ENCODE data around the gene PCED1B.
"Not testable (repeated sequence)": the region's sequence is repeated elsewhere in the genome, so short reads cannot be mapped to it uniquely, and the experiment has no call there.

The PCED1B gene

DNA sequence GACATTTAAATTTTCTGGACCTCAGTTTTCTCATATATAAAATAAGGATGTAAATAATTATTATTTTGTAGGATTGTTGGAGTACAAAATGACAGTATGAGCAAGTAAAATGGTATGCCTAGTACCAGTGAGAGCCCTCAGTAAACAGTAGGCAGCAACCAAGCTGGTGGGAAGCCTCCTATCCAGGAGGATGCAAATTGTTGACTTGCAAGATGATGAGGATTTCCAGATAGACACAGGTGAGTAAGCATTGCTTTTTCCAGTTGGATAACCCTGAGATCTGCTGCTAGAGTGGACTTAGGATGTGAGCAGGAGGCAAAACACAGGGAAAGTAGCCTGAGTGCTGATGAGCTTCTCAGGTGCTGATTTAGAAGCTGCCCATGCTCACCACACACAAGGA lies 28.5 kb downstream of the PCED1B start:
- H3K36me3 Mint-ChIP-seq, result peaks cover 28% of the 10 kb centered on the region
- CTCF ChIA-PET, result no interaction called here
- no peak overlapping the region for H3K27ac Mint-ChIP-seq
- H3K4me1 Mint-ChIP-seq, result peaks cover 28% of the 10 kb centered on the region
- H3K9me3 Mint-ChIP-seq, result no peaks in the 10 kb centered on the region
- H3K27me3 Mint-ChIP-seq, result no peaks in the 10 kb centered on the region
- DNase-seq, result no peak
- no peak overlapping the region for H3K4me3 Mint-ChIP-seq

DNA sequence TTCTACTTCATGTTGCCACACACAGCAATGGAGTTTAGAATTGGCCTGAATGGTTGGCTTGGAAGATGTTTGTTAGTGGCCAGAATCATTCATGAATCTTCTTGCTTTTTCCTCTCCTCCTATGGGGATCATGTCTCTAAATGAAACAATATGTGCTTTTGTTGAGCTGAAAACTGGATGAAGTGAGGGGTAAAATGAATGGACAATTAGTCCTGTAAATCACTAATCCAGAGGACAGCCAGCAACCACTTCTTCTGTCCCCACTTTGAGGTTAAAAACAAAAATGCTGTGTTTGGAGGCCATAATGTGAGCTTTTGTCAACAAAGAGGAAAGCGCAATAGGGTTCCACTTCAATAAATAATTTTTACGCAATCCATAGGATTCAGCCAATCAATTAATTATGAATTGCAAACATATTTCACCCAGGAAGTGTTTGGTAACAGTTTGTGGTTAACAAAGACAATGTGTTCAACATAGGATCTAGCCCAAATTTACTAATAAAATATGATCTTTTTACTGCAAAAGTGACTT lies 30.7 kb downstream of the PCED1B start:
- CTCF ChIA-PET, result interaction anchor here (0.9 kb wide), 1 partner anchor 287 kb away, joined by 3 read pairs; no protein-coding TSS in a partner anchor
- Mint-ChIP-seq H3K36me3 (peaks cover 36% of the 10 kb centered on the region), H3K4me3 (no peak overlapping the region), H3K4me1 (peaks cover 29% of the 10 kb centered on the region), H3K27me3 (no peaks in the 10 kb centered on the region), H3K9me3 (no peaks in the 10 kb centered on the region), H3K27ac (no peak overlapping the region)
- DNase-seq, result no peak

DNA sequence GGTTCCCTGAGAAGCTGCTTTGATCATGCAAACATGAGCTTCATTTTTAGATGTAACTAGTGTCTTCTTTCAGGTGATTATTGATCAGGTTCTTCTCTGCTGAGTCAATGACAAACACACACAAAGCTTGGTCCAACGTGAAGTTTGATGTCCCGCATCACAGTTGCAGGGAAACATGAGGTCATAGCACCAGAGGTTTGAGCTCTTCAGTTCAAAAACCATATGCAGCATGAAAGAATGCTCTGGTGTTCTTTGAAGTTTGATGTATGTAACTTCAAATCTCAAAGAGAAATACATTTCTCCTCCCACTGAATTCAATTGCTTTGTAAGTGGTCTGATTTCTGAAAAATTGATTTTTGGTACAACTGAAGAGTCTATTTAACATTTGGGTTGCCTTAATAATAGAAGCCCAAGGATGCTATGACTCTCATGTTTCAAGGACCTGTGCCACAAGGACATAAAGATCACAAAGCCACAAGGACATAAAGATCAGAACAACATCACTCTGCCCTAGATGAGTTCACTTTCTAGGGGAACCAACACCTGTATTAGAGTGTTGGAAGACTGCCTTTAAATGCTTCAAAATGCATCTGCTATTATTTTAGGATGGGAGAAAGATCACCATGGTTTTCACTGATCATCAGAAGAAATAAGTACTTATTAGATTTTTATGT lies 31.4 kb downstream of the PCED1B start:
- no peaks in the 10 kb centered on the region for H3K9me3 Mint-ChIP-seq
- no peak for DNase-seq
- CTCF ChIA-PET, result interaction anchor here (0.9 to 4.6 kb wide), 2 partner anchors 41 to 287 kb away, joined by 3 to 15 read pairs; no protein-coding TSS in a partner anchor
- peaks cover 29% of the 10 kb centered on the region for H3K4me1 Mint-ChIP-seq
- H3K27me3 Mint-ChIP-seq, result no peaks in the 10 kb centered on the region
- no peak overlapping the region for H3K27ac Mint-ChIP-seq
- no peak overlapping the region for H3K4me3 Mint-ChIP-seq
- H3K36me3 Mint-ChIP-seq, result peaks cover 37% of the 10 kb centered on the region

DNA sequence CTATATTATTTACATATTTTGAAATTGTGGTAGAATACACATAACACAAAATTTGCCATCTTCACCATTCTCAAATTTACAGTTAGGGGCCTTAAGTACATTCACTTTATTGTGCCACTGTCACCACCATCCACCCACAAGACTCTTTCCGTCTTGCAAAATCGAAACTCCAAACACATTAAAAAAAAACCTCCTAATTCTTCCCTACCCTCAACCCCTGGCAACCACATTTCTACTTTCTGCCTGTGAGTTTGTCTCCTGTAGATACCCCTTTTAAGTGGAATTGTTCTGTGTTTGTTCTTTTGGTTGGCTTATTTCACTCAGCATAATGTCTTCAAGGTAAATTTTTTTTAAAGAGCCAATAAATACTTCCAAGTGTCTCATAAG lies 32.0 kb downstream of the PCED1B start:
- H3K27me3 Mint-ChIP-seq, result no peaks in the 10 kb centered on the region
- peak overlapping the region; percentile 74 for H3K27ac Mint-ChIP-seq
- DNase-seq, result peak; percentile 30
- CTCF ChIA-PET, result interaction anchor here (0.9 to 4.6 kb wide), 3 partner anchors 29 to 41 kb away, joined by 3 to 15 read pairs (median 3); partner anchors contain the start of gene AMIGO2
- H3K36me3 Mint-ChIP-seq, result peaks cover 42% of the 10 kb centered on the region
- no peak overlapping the region for H3K4me3 Mint-ChIP-seq
- no peaks in the 10 kb centered on the region for H3K9me3 Mint-ChIP-seq
- peaks cover 29% of the 10 kb centered on the region for H3K4me1 Mint-ChIP-seq

DNA sequence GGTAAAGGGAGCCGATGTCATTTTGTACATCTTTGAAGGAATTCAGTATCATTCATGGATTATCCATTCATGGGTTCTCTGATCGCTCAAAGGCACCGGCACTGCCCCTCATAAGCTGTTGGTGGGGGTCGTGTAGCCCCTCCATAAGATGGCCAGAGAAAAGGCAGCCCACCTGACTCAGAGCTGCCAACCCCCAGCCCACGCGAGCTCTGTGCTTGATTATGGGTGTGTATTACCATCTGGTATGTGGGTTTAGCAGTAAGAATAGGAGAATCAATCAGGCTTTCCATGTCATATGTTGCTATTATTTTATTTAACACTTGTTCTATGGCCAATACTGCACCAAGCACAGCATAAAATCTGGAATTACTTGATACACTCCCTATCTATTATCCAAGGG lies 32.4 kb downstream of the PCED1B start:
- Mint-ChIP-seq H3K27ac (no peak overlapping the region), H3K4me1 (peaks cover 29% of the 10 kb centered on the region), H3K27me3 (no peaks in the 10 kb centered on the region), H3K9me3 (no peaks in the 10 kb centered on the region), H3K36me3 (peaks cover 39% of the 10 kb centered on the region), H3K4me3 (no peak overlapping the region)
- DNase-seq, result no peak
- CTCF ChIA-PET, result interaction anchor here (0.6 to 4.6 kb wide), 5 partner anchors 17 to 121 kb away, joined by 3 to 15 read pairs (median 3); partner anchors contain the start of gene AMIGO2

DNA sequence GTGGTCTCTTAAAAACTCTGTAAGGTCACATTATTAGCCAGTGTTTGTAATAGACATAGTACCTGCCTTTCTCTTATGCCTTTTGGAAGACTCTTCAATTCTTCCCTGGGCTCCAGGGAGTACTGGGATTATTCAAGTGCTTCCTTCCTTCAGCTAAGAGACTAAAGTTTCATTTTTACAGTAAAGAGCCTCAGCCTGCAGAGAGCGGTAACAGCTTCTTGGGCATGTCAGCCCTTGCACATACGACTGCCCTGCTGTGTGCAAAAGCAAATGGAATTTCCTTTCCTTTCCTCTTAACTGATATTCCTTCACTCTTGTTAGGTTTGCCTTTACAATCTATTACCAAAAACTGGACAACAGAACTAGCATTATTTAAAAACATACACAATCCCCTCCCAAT lies 33.3 kb downstream of the PCED1B start:
- CTCF ChIA-PET, result interaction anchor here (1.0 to 4.6 kb wide), 3 partner anchors 17 to 43 kb away, joined by 3 to 15 read pairs (median 3); no protein-coding TSS in a partner anchor
- H3K27me3 Mint-ChIP-seq, result no peaks in the 10 kb centered on the region
- no peak overlapping the region for H3K27ac Mint-ChIP-seq
- H3K36me3 Mint-ChIP-seq, result peaks cover 36% of the 10 kb centered on the region
- DNase-seq, result no peak
- peaks cover 1% of the 10 kb centered on the region for H3K9me3 Mint-ChIP-seq
- peaks cover 29% of the 10 kb centered on the region for H3K4me1 Mint-ChIP-seq
- no peak overlapping the region for H3K4me3 Mint-ChIP-seq

DNA sequence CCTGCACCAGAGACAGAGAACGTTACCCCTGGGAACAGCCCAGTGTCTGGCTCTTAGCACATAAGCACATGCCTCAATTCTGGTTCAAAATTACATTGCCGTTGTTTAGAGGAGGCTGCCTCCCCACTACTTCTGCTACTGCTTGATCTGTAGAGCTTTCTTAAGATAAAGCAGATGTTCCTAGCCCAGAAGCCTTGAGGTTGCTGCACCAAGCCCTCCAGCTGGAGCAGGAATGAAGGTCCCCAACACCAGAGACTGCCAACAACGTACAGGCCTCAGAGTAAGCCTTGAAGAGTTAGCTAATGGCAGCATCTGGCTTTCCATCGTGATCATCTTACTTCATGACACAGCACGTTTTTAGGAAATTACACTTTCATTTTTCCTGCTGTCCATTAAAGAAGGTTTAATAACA lies 35.1 kb downstream of the PCED1B start:
- CTCF ChIA-PET, result interaction anchor here (4.6 kb wide), 1 partner anchor 44 kb away, joined by 15 read pairs; no protein-coding TSS in a partner anchor

DNA sequence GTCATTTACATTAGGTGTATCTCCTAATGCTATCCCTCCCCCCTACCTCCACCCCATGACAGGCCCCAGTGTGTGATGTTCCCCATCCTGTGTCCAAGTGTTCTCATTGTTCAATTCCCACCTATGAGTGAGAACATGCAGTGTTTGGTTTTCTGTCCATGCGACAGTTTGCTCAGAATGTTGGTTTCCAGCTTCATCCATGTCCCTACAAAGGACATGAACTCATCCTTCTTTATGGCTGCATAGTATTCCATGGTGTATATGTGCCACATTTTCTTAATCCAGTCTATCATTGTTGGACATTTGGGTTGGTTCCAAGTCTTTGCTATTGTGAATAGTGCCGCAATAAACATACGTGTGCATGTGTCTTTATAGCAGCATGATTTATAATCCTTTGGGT lies 37.9 kb downstream of the PCED1B start:
- H3K4me1 Mint-ChIP-seq, result peaks cover 12% of the 10 kb centered on the region
- H3K27me3 Mint-ChIP-seq, DNase-seq, H3K27ac Mint-ChIP-seq, H3K4me3 Mint-ChIP-seq, H3K9me3 Mint-ChIP-seq, CTCF ChIA-PET: not testable (repeated sequence)
- H3K36me3 Mint-ChIP-seq, result peaks cover 40% of the 10 kb centered on the region

More for the DNA sequence above, 35.1 kb downstream of the PCED1B start:
- Mint-ChIP-seq H3K27ac (no peak overlapping the region), H3K4me1 (peaks cover 33% of the 10 kb centered on the region), H3K27me3 (no peaks in the 10 kb centered on the region), H3K36me3 (peaks cover 42% of the 10 kb centered on the region), H3K4me3 (no peak overlapping the region), H3K9me3 (peaks cover 1% of the 10 kb centered on the region)
- DNase-seq, result no peak

DNA sequence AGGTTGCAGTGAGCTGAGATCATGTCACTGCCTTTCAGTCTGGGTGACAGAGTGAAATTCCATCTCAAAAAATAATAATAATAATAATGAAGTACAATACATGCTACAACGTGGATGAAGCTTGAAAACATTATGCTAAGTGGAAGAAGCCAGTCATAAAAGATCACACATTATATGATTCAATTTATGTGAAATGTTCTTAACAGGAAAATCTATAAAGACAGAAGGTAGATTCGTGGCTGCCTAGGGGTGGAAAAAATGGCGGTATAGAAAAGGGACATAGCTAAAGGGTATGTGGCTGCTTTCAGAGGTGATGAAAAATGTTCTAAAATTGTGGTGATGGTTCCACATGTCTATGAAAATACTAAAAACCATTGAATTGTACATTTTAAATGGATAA lies 41.3 kb downstream of the PCED1B start:
- H3K36me3 Mint-ChIP-seq, result peaks cover 41% of the 10 kb centered on the region
- H3K27me3 Mint-ChIP-seq, result no peaks in the 10 kb centered on the region
- H3K4me1 Mint-ChIP-seq, result peaks cover 4% of the 10 kb centered on the region
- peaks cover 1% of the 10 kb centered on the region for H3K9me3 Mint-ChIP-seq
- H3K27ac Mint-ChIP-seq, result no peak overlapping the region
- no peak for DNase-seq
- CTCF ChIA-PET, result interaction anchor here (0.8 kb wide), 1 partner anchor 283 kb away, joined by 4 read pairs; no protein-coding TSS in a partner anchor
- no peak overlapping the region for H3K4me3 Mint-ChIP-seq

DNA sequence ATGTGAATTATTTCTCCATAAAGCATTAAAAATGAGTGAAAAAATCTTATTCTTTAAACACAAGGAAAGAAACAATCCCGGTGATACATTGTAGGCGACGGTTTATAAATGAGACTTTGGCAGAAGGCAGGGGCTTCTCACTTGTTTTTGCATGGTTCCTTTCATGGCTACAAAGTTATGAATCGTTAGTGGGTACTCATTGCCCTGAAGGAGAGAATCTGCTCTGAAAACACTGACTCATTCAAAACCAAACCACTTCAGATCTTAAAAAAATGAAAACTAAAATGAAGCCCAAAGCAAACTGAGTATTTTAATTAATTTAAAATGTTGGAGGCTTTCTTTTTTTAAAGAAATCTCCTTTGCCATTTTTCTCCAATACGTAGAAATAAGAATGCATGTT lies 41.7 kb downstream of the PCED1B start:
- Mint-ChIP-seq H3K4me3 (no peak overlapping the region), H3K4me1 (peaks cover 4% of the 10 kb centered on the region), H3K9me3 (peaks cover 1% of the 10 kb centered on the region), H3K27ac (no peak overlapping the region), H3K36me3 (peaks cover 38% of the 10 kb centered on the region), H3K27me3 (no peaks in the 10 kb centered on the region)
- no peak for DNase-seq
- CTCF ChIA-PET, result no interaction called here

DNA sequence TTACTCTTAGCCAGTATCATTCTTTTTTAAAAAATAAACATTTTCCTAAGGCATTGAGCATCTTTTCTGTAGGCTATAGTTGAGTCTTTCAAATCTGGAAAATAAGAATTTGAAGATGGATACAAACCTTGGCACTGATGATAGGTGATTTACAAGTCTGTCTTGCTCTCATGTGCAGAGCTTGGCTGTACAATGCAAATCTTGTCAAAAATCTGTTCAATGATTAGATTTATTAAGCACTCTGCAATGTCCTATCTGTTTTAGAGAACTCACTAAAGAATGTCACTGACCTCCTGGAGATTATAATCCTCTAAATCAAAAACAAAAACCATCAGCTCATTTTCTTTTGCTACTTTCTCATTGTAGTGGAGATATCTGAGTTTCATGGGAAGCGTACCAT lies 43.2 kb downstream of the PCED1B start:
- Mint-ChIP-seq H3K27me3 (no peaks in the 10 kb centered on the region), H3K4me1 (peaks cover 4% of the 10 kb centered on the region), H3K4me3 (no peak overlapping the region), H3K36me3 (peaks cover 37% of the 10 kb centered on the region), H3K9me3 (no peaks in the 10 kb centered on the region), H3K27ac (no peak overlapping the region)
- CTCF ChIA-PET, result no interaction called here
- no peak for DNase-seq

DNA sequence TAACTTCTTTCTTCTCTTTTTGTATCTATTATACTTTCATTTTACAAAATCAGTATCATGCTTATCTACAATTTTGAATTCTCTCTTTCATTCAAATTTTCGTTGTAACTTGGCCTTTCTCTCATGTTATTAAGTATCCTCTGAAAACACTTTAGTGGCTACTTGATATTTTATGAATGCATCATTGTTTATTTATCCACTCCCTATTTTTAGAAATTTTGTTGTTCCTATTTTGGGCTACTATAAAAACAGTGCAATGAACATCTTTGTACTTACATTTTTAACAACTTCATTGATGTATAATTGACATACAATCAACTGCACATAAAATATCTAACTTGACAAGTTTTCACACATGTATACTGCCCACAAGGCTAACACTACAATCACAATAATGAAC lies 44.3 kb downstream of the PCED1B start:
- Mint-ChIP-seq H3K27me3 (no peaks in the 10 kb centered on the region), H3K9me3 (no peaks in the 10 kb centered on the region), H3K4me3 (no peak overlapping the region), H3K36me3 (peaks cover 32% of the 10 kb centered on the region), H3K4me1 (no peaks in the 10 kb centered on the region), H3K27ac (no peak overlapping the region)
- no peak for DNase-seq
- CTCF ChIA-PET, result no interaction called here

DNA sequence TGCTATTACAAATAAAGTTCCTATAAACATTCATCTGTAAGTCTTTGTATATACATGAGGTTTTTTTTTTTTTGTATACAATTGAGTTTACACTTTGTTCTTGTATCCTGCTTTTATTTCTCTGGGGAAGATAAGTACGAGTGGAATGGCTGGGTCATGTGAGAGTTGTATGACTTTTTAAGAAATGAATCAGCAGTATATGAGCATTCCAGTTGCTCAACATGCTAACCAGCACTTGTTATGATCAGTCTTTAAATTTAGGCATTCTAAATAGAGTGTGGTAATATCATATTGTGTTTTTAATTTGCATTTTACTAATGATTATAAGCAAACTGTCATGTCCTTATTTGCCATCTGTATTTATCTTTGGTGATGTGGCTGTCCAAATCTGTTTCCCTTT lies 45.0 kb downstream of the PCED1B start:
- CTCF ChIA-PET, result no interaction called here
- H3K4me3 Mint-ChIP-seq, result no peak overlapping the region
- no peaks in the 10 kb centered on the region for H3K27me3 Mint-ChIP-seq
- no peak overlapping the region for H3K27ac Mint-ChIP-seq
- no peaks in the 10 kb centered on the region for H3K4me1 Mint-ChIP-seq
- H3K36me3 Mint-ChIP-seq, result peaks cover 30% of the 10 kb centered on the region
- DNase-seq, result no peak
- H3K9me3 Mint-ChIP-seq, result no peaks in the 10 kb centered on the region

DNA sequence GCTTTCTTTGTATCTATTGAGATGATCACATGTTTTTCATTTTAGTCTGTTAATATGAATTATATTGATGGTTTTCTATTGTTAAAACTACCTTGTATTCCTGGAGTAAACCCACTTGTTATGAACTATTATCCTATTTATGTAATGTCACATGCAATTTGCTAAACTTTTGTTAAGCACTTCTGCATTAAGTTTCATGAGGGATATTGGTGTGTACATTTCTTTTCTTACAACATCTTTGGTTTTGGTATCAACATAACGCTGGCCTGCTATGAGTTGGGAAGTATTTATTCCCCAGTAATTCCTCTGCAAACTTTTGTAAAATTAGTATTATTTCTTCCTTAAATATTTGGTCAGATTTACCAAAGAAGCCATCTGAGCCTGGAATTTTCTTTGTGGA lies 46.8 kb downstream of the PCED1B start:
- Mint-ChIP-seq H3K4me3 (no peak overlapping the region), H3K9me3 (no peaks in the 10 kb centered on the region), H3K36me3 (peaks cover 25% of the 10 kb centered on the region), H3K27me3 (no peaks in the 10 kb centered on the region), H3K4me1 (no peaks in the 10 kb centered on the region), H3K27ac (no peak overlapping the region)
- DNase-seq, result no peak
- CTCF ChIA-PET, result no interaction called here

DNA sequence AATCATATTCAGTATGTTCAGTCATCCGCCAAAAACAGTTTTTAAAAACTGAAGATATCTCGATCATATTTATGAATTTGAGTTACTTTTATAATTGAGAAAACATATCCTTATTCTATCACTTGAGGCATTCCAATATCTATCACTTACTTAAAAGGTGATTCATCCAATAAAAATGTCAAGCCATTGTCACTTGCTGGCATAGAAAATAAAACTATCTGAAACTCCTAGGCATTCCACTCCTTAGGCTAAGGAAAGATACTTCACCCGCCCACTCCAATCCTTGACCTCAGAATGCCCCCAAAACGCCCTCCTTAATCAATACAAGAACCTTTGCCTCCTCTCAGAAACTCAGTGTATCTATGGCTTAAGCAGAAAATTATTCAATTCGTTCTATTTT lies 51.6 kb downstream of the PCED1B start:
- no peak for DNase-seq
- no peaks in the 10 kb centered on the region for H3K4me1 Mint-ChIP-seq
- no peaks in the 10 kb centered on the region for H3K27me3 Mint-ChIP-seq
- no peak overlapping the region for H3K27ac Mint-ChIP-seq
- H3K36me3 Mint-ChIP-seq, result peaks cover 27% of the 10 kb centered on the region
- CTCF ChIA-PET, result no interaction called here
- H3K4me3 Mint-ChIP-seq, result no peak overlapping the region
- no peaks in the 10 kb centered on the region for H3K9me3 Mint-ChIP-seq
